Stimulated activated CD4-positive, alpha-beta T cell treated with anti-CD3 and anti-CD28 coated beads, TNF-alpha, amount 100 ng/mL, for 24 hours (primary cell): ENCODE data around the gene TTC34.
"Not testable (repeated sequence)": the region's sequence is repeated elsewhere in the genome, so short reads cannot be mapped to it uniquely, and the experiment has no call there.

ENCODE experiments used
- DNase-seq, 3 experiments: peaks; one replicate each; pipeline ENCODE4 v3.0.0-alpha.2; 2020; ENCODE audit warnings: low read depth in 3 of 3

Gene TTC34

DNA sequence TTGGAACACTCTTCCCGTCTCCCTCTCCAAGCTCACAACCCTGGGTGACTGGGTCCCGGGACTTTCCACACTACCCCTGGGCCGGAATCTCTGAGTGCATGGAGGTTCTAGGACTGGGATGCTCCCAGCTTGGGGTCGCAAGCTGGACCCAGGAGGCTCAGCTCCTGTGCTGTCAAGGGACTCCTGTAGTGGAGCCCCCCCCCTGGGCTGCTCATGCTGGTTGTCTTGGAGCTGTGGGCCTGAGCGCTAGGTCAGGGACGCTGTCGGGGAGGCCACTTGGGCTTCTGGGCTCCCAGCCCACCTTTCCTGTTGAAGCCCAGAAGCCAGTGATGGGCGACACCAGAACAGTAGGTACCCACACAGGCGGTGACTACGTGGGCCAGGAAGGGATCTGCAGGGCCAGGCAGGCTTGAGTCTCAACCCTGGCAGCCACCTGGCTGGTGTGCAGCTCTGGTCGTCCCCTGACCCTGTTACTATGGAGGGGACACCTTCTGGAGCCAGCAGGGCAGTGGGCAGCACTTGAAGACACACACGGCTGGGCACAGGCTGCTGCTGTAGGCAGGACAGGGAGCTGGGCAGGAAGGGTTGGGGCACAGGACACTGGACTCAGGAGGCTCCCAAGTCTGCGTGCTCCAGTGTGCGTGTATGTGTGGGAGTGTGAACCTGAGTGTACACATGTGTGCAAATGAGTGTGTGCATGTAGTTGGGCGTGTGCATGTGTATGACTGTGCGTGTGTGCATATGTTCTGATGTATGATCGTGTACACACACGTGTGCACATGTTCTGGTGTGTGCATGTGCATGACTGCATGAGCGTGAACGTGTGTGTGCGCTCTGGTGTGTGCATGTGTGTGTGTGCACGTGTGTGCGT is 171.6 kb downstream of the TTC34 start:
- no peak for DNase-seq

GRCh38 chr1:2628933-2629626 is 172.4 kb downstream of the TTC34 start:
- DNase-seq: no peak

- DNase-seq: no peak
Measured at GRCh38 chr1:2628191-2628932, 173.1 kb downstream of the TTC34 start.

- DNase-seq: no peak
Measured at GRCh38 chr1:2627746-2628145, 173.7 kb downstream of the TTC34 start.

DNA sequence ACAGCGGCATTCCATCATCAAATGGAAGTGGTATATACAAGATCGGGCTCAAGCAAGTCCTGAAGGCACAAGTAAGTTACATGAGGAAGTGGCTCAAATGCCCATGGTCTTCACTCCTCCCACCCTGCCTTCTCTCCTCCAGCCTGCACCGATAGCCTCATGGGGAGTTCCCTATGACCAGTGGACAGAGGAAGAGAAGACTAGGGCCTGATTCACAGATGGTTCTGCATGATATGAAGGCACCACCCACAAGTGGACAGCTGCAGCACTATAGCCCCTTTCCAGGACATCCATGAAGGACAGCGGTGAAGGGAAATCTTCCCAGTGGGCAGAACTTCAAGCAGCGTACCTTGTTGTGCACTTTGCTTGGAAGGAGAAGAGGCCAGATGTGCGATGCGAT is 175.7 kb downstream of the TTC34 start:
- not testable (repeated sequence) for DNase-seq

DNA sequence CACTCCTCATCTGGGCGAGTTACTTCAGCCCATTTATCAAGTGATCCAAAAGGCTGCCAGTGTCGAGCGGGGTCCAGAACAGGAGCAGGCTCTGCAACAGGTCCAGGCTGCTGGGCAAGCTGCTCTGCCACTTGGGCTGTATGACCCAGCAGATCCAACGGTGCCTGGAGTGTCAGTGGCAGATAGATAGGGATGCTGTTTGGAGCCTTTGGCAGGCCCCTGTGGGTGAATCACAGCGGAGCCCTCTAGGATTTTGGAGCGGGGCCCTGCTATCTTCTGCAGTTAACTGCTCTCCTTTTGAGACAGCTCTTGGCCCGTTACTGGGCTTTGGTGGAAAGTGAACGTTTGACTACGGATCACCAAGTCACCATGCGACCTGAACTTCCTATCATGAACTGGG is 176.2 kb downstream of the TTC34 start:
- DNase-seq: no peak

DNA sequence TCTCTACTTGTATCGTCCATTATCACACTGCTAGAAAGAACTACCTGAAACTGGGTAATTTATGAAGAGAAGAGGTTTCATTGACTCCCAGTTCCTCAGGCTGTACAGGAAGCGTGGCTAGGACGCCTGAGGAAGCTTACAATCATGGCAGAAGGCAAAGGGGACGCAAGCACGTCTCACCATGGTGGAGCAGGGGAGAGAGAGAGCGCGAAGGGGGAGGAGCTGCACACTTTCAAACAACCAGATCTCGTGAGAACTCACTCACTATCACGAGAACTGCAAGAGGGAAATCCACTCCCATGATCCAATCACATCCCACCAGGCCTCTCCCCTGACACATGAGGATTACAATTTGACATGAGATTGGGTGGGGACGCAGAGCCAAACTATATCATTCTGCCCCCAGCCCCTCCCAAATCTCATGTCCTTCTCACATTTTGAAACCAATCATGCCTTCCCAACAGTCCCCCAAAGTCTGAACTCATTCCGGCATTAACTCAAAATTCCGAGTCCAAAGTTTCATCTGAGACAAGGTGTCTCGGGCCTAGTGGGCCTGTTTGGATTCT is 176.7 kb downstream of the TTC34 start:
- DNase-seq: no peak

DNA sequence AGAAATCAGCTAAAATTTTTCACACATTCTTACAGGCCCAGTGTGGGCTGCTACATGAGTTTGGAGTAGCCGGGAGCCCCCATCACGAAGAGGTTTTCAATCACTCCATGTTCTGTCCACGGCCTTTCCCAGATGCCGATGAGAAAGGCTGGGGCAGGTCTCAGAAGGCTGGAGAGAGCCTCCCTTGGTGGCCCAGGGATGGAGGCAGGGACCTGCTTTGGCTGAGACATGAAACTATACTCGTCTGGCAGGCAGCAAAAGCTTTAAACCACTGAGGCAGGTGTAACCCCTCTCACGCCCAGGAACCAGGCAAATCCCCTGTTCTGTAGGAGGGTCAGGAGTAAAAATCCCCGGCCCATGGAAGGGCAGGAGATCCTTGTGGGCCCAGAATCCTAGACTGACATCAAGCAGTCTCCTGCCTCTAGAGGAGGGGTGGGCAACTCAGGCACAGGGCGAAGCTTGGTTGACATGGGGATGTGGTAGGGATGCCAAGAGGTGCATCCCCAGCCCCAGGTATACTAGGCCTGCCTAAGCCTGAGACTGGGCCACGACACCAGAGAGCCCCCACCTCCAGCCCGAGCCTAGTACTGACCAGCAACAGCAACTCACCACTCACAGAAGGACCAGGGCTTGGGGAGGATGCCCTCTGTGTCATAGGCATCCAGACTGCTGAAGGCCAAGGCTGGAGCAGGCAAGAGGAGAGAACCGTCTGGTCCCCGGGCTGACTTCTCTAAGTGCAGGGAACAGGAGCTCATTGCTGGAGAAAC is 177.7 kb downstream of the TTC34 start:
- no peak for DNase-seq

GRCh38 chr1:2617971-2618470 is 183.5 kb downstream of the TTC34 start:
- DNase-seq: no peak

GRCh38 chr1:2614145-2614544 is 187.3 kb downstream of the TTC34 start:
- DNase-seq: no peak

DNA sequence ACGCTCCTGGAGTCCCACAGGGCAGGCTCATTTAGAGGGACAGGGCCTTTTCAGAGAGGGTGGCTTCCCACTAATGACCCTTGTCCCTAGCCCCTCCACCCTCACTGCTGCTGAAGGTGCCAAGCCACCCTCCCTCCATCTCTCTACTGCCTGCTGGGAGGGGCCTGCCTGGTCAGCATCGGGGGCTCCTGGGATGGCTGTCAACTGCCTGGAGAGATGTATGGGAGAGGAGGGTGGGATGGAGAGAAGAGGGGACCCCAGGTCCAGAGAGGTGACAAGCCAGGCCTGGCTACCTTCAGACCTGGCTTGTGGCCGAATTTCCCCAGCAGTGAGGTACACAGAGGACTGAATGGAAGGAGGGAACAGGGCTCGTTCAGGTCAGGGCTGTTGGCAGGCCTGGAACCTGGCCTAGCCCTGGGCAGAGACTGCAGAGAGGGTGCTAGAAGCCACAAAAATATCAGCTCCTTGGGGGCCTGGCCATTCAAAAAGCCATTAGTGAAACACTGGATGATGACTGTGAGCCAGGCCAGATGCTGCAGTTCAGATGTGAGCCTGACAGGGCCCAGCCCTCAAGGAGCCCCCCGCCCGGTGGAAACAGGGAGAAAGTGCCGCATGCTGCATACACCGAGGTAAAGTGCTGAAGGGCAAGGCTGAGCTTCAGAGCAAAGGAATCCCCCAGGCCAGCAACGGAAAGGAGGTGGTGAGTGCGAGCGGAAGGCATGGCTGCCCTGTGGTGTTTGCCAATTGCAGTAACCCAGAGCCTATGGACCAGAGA is 188.7 kb downstream of the TTC34 start:
- no peak for DNase-seq

GRCh38 chr1:2611621-2612437 is 189.7 kb downstream of the TTC34 start:
- no peak for DNase-seq

DNA sequence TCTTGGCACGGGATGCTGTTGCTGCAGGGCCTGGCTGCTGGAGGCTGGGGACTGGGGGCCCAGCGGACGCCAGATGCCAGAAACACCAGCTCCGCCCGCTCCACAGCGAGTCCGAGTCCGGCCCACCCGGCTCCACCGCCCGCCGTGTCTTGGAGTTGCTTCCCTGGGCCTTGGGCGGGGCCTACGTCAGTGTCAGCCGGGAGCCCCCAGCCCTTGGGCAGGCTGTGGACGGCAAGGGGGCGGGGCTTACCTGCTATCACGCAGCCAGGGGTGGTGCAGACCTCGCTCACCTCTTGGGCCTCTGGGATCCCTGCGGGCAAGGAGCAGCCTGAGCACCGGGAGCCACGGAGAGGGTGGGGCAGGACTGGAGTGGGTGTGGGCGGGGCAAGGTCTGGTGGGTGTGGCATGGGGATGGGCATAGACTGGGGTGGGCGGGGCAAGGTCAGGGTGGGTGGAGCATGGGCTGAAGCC is 190.4 kb downstream of the TTC34 start:
- DNase-seq: peak in 1 of 3 experiments; percentile 36

- no peak for DNase-seq
Measured at GRCh38 chr1:2610036-2610959, 191.2 kb downstream of the TTC34 start.

- DNase-seq: no peak
Measured at GRCh38 chr1:2609319-2610035, 192.0 kb downstream of the TTC34 start.

GRCh38 chr1:2607641-2608091 is 193.8 kb downstream of the TTC34 start:
- no peak for DNase-seq

DNA sequence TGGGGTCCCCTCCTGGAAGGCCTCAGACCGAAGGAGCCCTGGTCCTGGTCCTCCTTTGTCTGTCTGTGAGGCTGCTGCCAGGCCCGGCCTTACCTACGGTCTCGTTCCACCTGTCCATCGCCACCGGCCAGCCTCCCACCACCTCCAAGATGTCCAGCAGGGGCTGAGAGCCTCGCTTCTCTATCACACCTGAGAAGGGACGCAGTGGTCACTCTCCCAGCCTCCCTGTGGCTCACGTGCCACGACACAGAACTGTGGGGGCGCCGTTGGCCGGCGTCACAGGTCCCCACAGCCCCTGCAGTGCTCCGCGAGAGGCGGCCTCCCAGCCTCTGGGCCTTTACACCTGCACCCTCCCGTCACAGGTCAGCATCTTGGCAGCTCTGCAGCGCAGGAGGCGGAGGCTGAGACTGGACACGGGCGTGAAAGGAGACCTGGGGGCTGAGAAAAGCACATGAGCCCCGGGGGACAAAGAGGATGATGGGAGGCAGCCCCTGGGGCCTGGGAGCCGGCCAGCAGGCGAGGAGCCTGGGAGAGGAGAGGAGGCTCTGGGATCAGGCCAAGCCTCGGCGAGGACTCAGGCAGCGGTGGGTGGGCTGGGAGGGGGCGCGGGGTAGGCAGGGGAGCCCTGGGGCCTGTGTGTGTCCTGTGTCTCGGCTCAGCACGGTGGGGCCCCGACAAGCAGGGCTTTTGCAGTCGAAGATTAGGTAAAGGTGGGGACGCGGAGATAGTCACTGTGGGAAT is 194.4 kb downstream of the TTC34 start:
- no peak for DNase-seq
